Large intestine (tissue), 3 donors: ENCODE results near the gene NFKBIB. TPM values are rescaled to one million over a fixed set of nuclear protein-coding genes. Genes with fewer than 3 reads are reported as not detected.
"Not testable (repeated sequence)": the region's sequence is repeated elsewhere in the genome, so short reads cannot be mapped to it uniquely, and the experiment has no call there.

Experiments used
- DNase-seq, 2 donors: peaks; one replicate each; pipeline versions ENCODE4 v3.0.0 to v3.0.0-alpha.2; 2013
- H3K27ac ChIP-seq: one replicate; pipeline ENCODE4 v1.5.1; 2013; ENCODE audit warnings: low read length
- H3K27me3 ChIP-seq: 2 replicates; pipeline ENCODE4 v1.6.1; 2013; ENCODE audit warnings: low read length; ENCODE audit not compliant: control insufficient read depth, insufficient read depth
- H3K36me3 ChIP-seq: 2 replicates; pipeline ENCODE4 v1.6.1; 2013; ENCODE audit warnings: low read length; ENCODE audit not compliant: control insufficient read depth, insufficient read depth
- H3K4me1 ChIP-seq: one replicate; pipeline ENCODE4 v1.6.1; 2013; ENCODE audit warnings: low read length; ENCODE audit not compliant: control insufficient read depth, insufficient read depth
- H3K4me3 ChIP-seq: one replicate; pipeline ENCODE4 v1.5.1; 2013; ENCODE audit warnings: low read length
- H3K9me3 ChIP-seq: one replicate; pipeline ENCODE4 v1.6.1; 2013; ENCODE audit warnings: mild to moderate bottlenecking, low read depth, low read length, moderate library complexity; ENCODE audit not compliant: control insufficient read depth
- WGBS: methylation state at CpG from one replicate; pipeline ENCODE4 v1.1.5; 2013; ENCODE audit warnings: low lambda C conversion rate; ENCODE audit not compliant: insufficient coverage; 5-methylcytosine and 5-hydroxymethylcytosine counted together
- polyA plus RNA-seq: library from polyadenylated mRNA; unstranded; fragments of 120-200 nt; gene quantifications from one replicate; pipeline ENCODE4 v1.2.1, GENCODE V29; 2013

Gene NFKBIB
- polyA plus RNA-seq, 1 donor, result 15.0 TPM

GRCh38 chr19:38856813-38857212 lies 43.0 kb upstream of the NFKBIB start:
- H3K4me1 ChIP-seq, result peaks cover 24% of the 10 kb centered on the region
- H3K9me3 ChIP-seq, result peaks cover 10% of the 10 kb centered on the region
- no peak for DNase-seq
- WGBS, result 94% methylated on average over 3 of the region's 3 CpGs
- H3K27me3 ChIP-seq, result no peaks in the 10 kb centered on the region
- peak overlapping the region; percentile 30 for H3K27ac ChIP-seq
- H3K4me3 ChIP-seq, result no peak overlapping the region
- no peaks in the 10 kb centered on the region for H3K36me3 ChIP-seq

- H3K4me1 ChIP-seq, result peaks cover 26% of the 10 kb centered on the region
- DNase-seq, result peak; percentile 77 to 86
- not testable (repeated sequence) for H3K36me3 ChIP-seq, H3K9me3 ChIP-seq, H3K4me3 ChIP-seq, H3K27me3 ChIP-seq
- WGBS, result no CpG with 5 or more reads among the region's 21 CpGs
- peak overlapping the region; percentile 16 for H3K27ac ChIP-seq
Measured at GRCh38 chr19:38859631-38860204, 40.1 kb upstream of the NFKBIB start.

GRCh38 chr19:38861368-38861767 lies 38.4 kb upstream of the NFKBIB start:
- Histone ChIP-seq H3K36me3 (no peaks in the 10 kb centered on the region), H3K27ac (no peak overlapping the region), H3K4me1 (peaks cover 26% of the 10 kb centered on the region), H3K27me3 (no peaks in the 10 kb centered on the region), H3K4me3 (no peak overlapping the region), H3K9me3 (peaks cover 2% of the 10 kb centered on the region)
- no peak for DNase-seq
- WGBS, result 100% methylated on average over 3 of the region's 3 CpGs

- no peaks in the 10 kb centered on the region for H3K27me3 ChIP-seq
- 0% methylated on average over 2 of the region's 10 CpGs for WGBS
- H3K27ac ChIP-seq, result peak overlapping the region; percentile 32
- DNase-seq, result peak; percentile 53 to 76
- no peak overlapping the region for H3K4me3 ChIP-seq
- H3K36me3 ChIP-seq, result no peaks in the 10 kb centered on the region
- no peaks in the 10 kb centered on the region for H3K9me3 ChIP-seq
- peaks cover 19% of the 10 kb centered on the region for H3K4me1 ChIP-seq
Measured at GRCh38 chr19:38862321-38863059, 37.3 kb upstream of the NFKBIB start.

GRCh38 chr19:38867171-38867780 lies 32.5 kb upstream of the NFKBIB start:
- WGBS, result 92% methylated on average over 2 of the region's 10 CpGs
- peaks cover 18% of the 10 kb centered on the region for H3K4me1 ChIP-seq
- no peaks in the 10 kb centered on the region for H3K9me3 ChIP-seq
- H3K36me3 ChIP-seq, result peaks cover 3% of the 10 kb centered on the region
- H3K27ac ChIP-seq, result no peak overlapping the region
- DNase-seq, result no peak
- H3K27me3 ChIP-seq, result no peaks in the 10 kb centered on the region
- no peak overlapping the region for H3K4me3 ChIP-seq

GRCh38 chr19:38868551-38868950 lies 31.2 kb upstream of the NFKBIB start:
- WGBS, result 100% methylated on average over 1 of the region's 6 CpGs
- Histone ChIP-seq H3K4me3 (no peak overlapping the region), H3K9me3 (no peaks in the 10 kb centered on the region), H3K36me3 (peaks cover 3% of the 10 kb centered on the region), H3K27ac (no peak overlapping the region), H3K27me3 (no peaks in the 10 kb centered on the region), H3K4me1 (peaks cover 12% of the 10 kb centered on the region)
- DNase-seq, result no peak

- no CpG with 5 or more reads among the region's 34 CpGs for WGBS
- Histone ChIP-seq H3K4me3 (peak overlapping the region; percentile 40), H3K27ac (no peak overlapping the region), H3K4me1 (peaks cover 12% of the 10 kb centered on the region), H3K36me3 (peaks cover 3% of the 10 kb centered on the region), H3K9me3 (no peaks in the 10 kb centered on the region), H3K27me3 (no peaks in the 10 kb centered on the region)
- no peak for DNase-seq
Measured at GRCh38 chr19:38869160-38869835, 30.5 kb upstream of the NFKBIB start.

- Histone ChIP-seq H3K27ac (no peak overlapping the region), H3K4me3 (peak overlapping the region; percentile 44), H3K9me3 (no peaks in the 10 kb centered on the region), H3K4me1 (peaks cover 12% of the 10 kb centered on the region), H3K36me3 (peaks cover 3% of the 10 kb centered on the region), H3K27me3 (no peaks in the 10 kb centered on the region)
- peak; percentile 89 to 93 for DNase-seq
- no CpG with 5 or more reads among the region's 62 CpGs for WGBS
Measured at GRCh38 chr19:38869836-38870607, 29.7 kb upstream of the NFKBIB start.

GRCh38 chr19:38870612-38871011 lies 29.2 kb upstream of the NFKBIB start:
- no CpG with 5 or more reads among the region's 19 CpGs for WGBS
- H3K4me1 ChIP-seq, result peaks cover 12% of the 10 kb centered on the region
- no peaks in the 10 kb centered on the region for H3K9me3 ChIP-seq
- no peaks in the 10 kb centered on the region for H3K27me3 ChIP-seq
- no peak for DNase-seq
- no peak overlapping the region for H3K4me3 ChIP-seq
- H3K36me3 ChIP-seq, result peaks cover 3% of the 10 kb centered on the region
- H3K27ac ChIP-seq, result no peak overlapping the region

GRCh38 chr19:38873400-38873799 lies 26.4 kb upstream of the NFKBIB start:
- H3K27me3 ChIP-seq, H3K4me3 ChIP-seq, DNase-seq, H3K9me3 ChIP-seq, H3K27ac ChIP-seq, H3K36me3 ChIP-seq: not testable (repeated sequence)
- WGBS, result no CpG with 5 or more reads among the region's 10 CpGs
- peaks cover 32% of the 10 kb centered on the region for H3K4me1 ChIP-seq
